A549 (cell line): Measurements from ENCODE around the gene ZSCAN5A.

Experiments used
- JUN ChIP-seq, 2 experiments: fragments of >200 bp; sonication (Bioruptor Twin); formaldehyde crosslinking; IDR thresholded peaks; 2 replicates in 1 of 2; 3 replicates in 1 of 2; pipeline ENCODE4 v1.6.1; 2016 to 2017
- KDM1A ChIP-seq: fragments of 200-600 bp; sonication (generic); IDR thresholded peaks from 2 replicates; pipeline ENCODE4 v1.6.1; 2016; ENCODE audit warnings: low read depth, mild to moderate bottlenecking
- PHF8 ChIP-seq: fragments of 200-600 bp; sonication (generic); IDR thresholded peaks from 2 replicates; pipeline ENCODE4 v1.6.1; 2016; ENCODE audit warnings: low read depth, mild to moderate bottlenecking, antibody characterized with exemption, moderate library complexity, borderline replicate concordance
- POLR2A ChIP-seq: IDR thresholded peaks from 2 replicates; pipeline ENCODE4 v1.6.1; 2012; ENCODE audit warnings: mild to moderate bottlenecking, low read length
- RCOR1 ChIP-seq: fragments of 150-350 bp; IDR thresholded peaks from 2 replicates; pipeline ENCODE4 v1.6.1; 2014; ENCODE audit warnings: antibody characterized with exemption, low read length, low read depth
- SMC3 ChIP-seq: fragments of >200 bp; sonication (Bioruptor Twin); formaldehyde crosslinking; IDR thresholded peaks from 3 replicates; pipeline ENCODE4 v1.6.1; 2018; ENCODE audit warnings: inconsistent platforms
- ZNF302 ChIP-seq: fragments of 250-450 bp; sonication (Bioruptor Pico); IDR thresholded peaks from 2 replicates; pipeline ENCODE4 v1.9.0; 2021; ENCODE audit warnings: inconsistent platforms, mild to moderate bottlenecking, moderate library complexity
- TF ChIP-seq, protein P1 (sequence below): fragments of >200 bp; sonication (Bioruptor Twin); formaldehyde crosslinking; IDR thresholded peaks from 3 replicates; pipeline ENCODE4 v1.5.1; 2016

DNA sequence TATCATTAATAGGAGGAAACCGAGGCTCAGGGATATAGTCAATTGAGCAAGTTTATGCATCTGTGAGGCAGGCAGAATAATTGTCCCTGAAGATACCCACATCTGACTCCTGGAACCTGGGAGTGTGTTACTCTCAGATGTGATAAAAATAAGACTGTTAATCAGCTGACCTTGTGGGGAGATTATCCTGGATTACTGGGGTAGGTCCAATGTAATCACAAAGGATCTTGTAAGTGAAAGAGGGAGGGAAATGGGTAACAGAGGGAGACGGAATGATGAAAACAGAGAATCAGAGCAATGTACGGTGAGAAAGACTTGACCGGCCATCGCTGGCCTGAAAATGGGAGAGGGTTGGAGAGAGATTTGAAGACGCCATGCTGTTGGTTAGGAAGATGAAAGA is 45.3 kb downstream of the ZSCAN5A start:
- TF ChIP-seq, protein P1, sequence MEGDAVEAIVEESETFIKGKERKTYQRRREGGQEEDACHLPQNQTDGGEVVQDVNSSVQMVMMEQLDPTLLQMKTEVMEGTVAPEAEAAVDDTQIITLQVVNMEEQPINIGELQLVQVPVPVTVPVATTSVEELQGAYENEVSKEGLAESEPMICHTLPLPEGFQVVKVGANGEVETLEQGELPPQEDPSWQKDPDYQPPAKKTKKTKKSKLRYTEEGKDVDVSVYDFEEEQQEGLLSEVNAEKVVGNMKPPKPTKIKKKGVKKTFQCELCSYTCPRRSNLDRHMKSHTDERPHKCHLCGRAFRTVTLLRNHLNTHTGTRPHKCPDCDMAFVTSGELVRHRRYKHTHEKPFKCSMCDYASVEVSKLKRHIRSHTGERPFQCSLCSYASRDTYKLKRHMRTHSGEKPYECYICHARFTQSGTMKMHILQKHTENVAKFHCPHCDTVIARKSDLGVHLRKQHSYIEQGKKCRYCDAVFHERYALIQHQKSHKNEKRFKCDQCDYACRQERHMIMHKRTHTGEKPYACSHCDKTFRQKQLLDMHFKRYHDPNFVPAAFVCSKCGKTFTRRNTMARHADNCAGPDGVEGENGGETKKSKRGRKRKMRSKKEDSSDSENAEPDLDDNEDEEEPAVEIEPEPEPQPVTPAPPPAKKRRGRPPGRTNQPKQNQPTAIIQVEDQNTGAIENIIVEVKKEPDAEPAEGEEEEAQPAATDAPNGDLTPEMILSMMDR: no peak
- TF ChIP-seq SMC3 (no peak), KDM1A (no peak), RCOR1 (no peak), ZNF302 (no peak), PHF8 (no peak), POLR2A (no peak), JUN (IDR thresholded peaks at IDR 0.05) (no peak)
